Heart left ventricle (tissue), 13 donors: ENCODE results near the gene F3.

ENCODE experiments used
- POLR2A ChIP-seq, 2 donors: fragments of 450-650 bp; IDR thresholded peaks; one replicate each; pipeline ENCODE4 v1.6.1; 2017; ENCODE audit warnings: antibody characterized with exemption in 2 of 2, mild to moderate bottlenecking in 2 of 2, moderate library complexity in 2 of 2
- TF ChIP-seq, protein P1 (sequence below), 12 donors: fragments of 200-600 bp; sonication (generic) in 4 of 12; IDR thresholded peaks; one replicate each; pipeline versions ENCODE4 v1.5.0 to v1.8.0; 2018 to 2022; ENCODE audit warnings: antibody characterized with exemption in 12 of 12, mild to moderate bottlenecking in 5 of 12
- donor health status: ischemic (EF 13 %, LVEDD 7.1; RV severe dilation, severe dysfunction).
- donor health status: DM: no; HTN: yes; CAD: no.
- donor health status: DM: no; HTN: no; CAD: no.
- donor health status: ischemic (EF 25% LVEDD 6.9; RV normal size, moderate dysfunction).
- donor health status: ischemic (EF 25% LVEDD 5.7; RV mildly dilated, moderate dysfunction).
- donor health status: ischemic (EF 35%, LVEDD 5.7; RV mildly dilated, moderate dysfunction).
- donor health status: nonischemic (EF 11% LVEDD 7.7; RV severe dilation, severe dysfunction).
- donor health status: DM: yes; HTN: yes; CAD: no.
- donor health status: PGD.
- donor health status: ischemic (EF 29% LVEDD 5.4; RV normal size, mild dysfunction).
- donor health status: nonischemic (EF 23%, LVEDD 6.1; RV moderate dilation, normal function).

DNA sequence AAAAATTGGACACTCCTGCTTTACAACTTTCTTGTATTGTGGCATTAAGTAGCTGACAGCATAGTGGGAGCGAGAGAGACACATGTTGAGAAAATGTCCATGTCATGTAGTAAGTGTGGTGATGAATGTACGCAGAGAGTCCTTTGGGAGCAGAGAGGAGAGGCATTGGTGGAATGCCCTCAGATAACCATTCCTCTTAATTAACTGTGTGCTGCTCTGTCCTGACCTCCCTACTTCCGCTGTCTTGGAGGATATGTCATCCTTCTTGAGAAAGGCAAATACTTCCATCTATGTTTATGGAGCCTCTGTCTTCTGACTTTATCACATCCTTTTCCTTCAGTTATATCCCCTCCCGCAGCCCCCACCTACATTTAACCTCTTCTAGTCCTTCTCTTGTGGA lies 38.4 kb downstream of the F3 start:
- TF ChIP-seq, protein P1, sequence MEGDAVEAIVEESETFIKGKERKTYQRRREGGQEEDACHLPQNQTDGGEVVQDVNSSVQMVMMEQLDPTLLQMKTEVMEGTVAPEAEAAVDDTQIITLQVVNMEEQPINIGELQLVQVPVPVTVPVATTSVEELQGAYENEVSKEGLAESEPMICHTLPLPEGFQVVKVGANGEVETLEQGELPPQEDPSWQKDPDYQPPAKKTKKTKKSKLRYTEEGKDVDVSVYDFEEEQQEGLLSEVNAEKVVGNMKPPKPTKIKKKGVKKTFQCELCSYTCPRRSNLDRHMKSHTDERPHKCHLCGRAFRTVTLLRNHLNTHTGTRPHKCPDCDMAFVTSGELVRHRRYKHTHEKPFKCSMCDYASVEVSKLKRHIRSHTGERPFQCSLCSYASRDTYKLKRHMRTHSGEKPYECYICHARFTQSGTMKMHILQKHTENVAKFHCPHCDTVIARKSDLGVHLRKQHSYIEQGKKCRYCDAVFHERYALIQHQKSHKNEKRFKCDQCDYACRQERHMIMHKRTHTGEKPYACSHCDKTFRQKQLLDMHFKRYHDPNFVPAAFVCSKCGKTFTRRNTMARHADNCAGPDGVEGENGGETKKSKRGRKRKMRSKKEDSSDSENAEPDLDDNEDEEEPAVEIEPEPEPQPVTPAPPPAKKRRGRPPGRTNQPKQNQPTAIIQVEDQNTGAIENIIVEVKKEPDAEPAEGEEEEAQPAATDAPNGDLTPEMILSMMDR (IDR thresholded peaks at IDR 0.05) = no peak
- no peak for TF ChIP-seq POLR2A (IDR thresholded peaks at IDR 0.05)
